Endodermal cell (in vitro differentiated cells): ENCODE results near the gene TMEM165. TPM values are rescaled to one million over a fixed set of nuclear protein-coding genes. Genes with fewer than 3 reads are reported as not detected.
"Not testable (repeated sequence)": the region's sequence is repeated elsewhere in the genome, so short reads cannot be mapped to it uniquely, and the experiment has no call there.

Source experiments
- DNase-seq: peaks from one replicate; pipeline ENCODE4 v3.0.0-alpha.2; 2017
- H3K27ac ChIP-seq: 2 replicates; pipeline ENCODE4 v1.5.1; 2013; ENCODE audit warnings: mild to moderate bottlenecking, low read depth, low read length, moderate library complexity
- H3K27me3 ChIP-seq: 2 replicates; pipeline ENCODE4 v1.6.1; 2013; ENCODE audit warnings: mild to moderate bottlenecking, low read length, moderate library complexity; ENCODE audit not compliant: insufficient read depth, control insufficient read depth, poor library complexity, severe bottlenecking
- H3K36me3 ChIP-seq: 2 replicates; pipeline ENCODE4 v1.7.0; 2013; ENCODE audit warnings: mild to moderate bottlenecking, low read length, moderate library complexity; ENCODE audit not compliant: control insufficient read depth, insufficient read depth
- H3K4me1 ChIP-seq: one replicate; pipeline ENCODE4 v1.7.0; 2013; ENCODE audit warnings: low read length; ENCODE audit not compliant: control insufficient read depth, insufficient read depth
- H3K4me3 ChIP-seq: 2 replicates; pipeline ENCODE4 v1.5.1; 2013; ENCODE audit warnings: mild to moderate bottlenecking, low read length, moderate library complexity
- H3K9ac ChIP-seq: 2 replicates; pipeline ENCODE4 v1.6.1; 2013; ENCODE audit warnings: mild to moderate bottlenecking, low read length, moderate library complexity; ENCODE audit not compliant: poor library complexity, severe bottlenecking; ENCODE audit errors: extremely low read depth
- H3K9me3 ChIP-seq: 2 replicates; pipeline ENCODE4 v1.6.1; 2013; ENCODE audit warnings: mild to moderate bottlenecking, low read length, moderate library complexity; ENCODE audit not compliant: control insufficient read depth
- H3K27ac Mint-ChIP-seq: 2 replicates; pipeline ENCODE4 v1.8.0; 2020; ENCODE audit warnings: mixed read lengths
- H3K27me3 Mint-ChIP-seq: 2 replicates; pipeline ENCODE4 v1.8.0; 2021; ENCODE audit warnings: mild to moderate bottlenecking, mixed read lengths; ENCODE audit not compliant: insufficient read depth
- H3K36me3 Mint-ChIP-seq: 2 replicates; pipeline ENCODE4 v1.8.0; 2020; ENCODE audit warnings: low read depth, mixed read lengths
- H3K4me1 Mint-ChIP-seq: 2 replicates; pipeline ENCODE4 v1.8.0; 2020; ENCODE audit warnings: mixed read lengths
- H3K4me3 Mint-ChIP-seq: 2 replicates; pipeline ENCODE4 v1.8.0; 2020; ENCODE audit warnings: mild to moderate bottlenecking, moderate library complexity, mixed read lengths
- H3K9me3 Mint-ChIP-seq: 2 replicates; pipeline ENCODE4 v1.8.0; 2020; ENCODE audit warnings: mild to moderate bottlenecking, mixed read lengths
- WGBS, 2 experiments: methylation state at CpG; one replicate each; pipeline versions ENCODE4 v1.1.5 to v1.1.7; 2013; ENCODE audit warnings: missing lambda C conversion rate in 2 of 2, mixed read lengths in 1 of 2; ENCODE audit not compliant: insufficient coverage in 1 of 2, insufficient read length in 1 of 2; 5-methylcytosine and 5-hydroxymethylcytosine counted together
- total RNA-seq, 2 donors: library from RNA; stranded (reverse); fragmentation: NEBNext Ultra II Directional in 1 of 2; extraction: Animal tissue kit (Norgen Biotek cat#: 25700) in 1 of 2; gene quantifications; 2 replicates in 1 of 2; 3 replicates in 1 of 2; pipeline ENCODE4 v1.2.1, GENCODE V29; 2021
- TF ChIP-seq, protein P1 (sequence below): fragments of 200-600 bp; sonication (generic); conservative IDR thresholded peaks from 2 replicates; pipeline ENCODE4 v1.5.0; 2021; ENCODE audit warnings: antibody characterized with exemption, mild to moderate bottlenecking

The TMEM165 gene
- total RNA-seq, 2 donors from 2014 or later = 90.5 to 100 TPM

DNA sequence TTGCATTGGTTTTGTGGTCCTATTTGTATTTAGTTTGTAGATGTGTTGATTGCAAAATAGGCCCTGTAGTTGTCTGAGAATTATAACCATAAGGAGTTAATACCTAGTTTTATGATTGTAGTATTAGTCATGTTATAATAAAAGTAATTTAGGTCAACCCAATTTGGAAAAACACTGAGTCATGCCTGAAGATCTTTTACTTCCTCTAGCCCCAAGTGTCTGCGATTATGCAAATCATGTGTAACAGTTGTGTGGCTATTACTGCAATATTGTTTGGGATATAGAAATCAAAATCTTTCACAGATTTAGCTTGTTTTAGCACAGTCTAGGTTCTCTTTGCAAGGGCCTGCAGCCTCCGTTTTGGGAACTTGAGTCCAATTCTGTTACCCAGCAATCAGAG, 37.1 kb upstream of the TMEM165 start:
- H3K9me3 ChIP-seq = no peaks in the 10 kb centered on the region
- H3K27me3 ChIP-seq = no peaks in the 10 kb centered on the region
- no peak for DNase-seq
- WGBS, 2 experiments = 87 to 92% methylated on average over 2 of the region's 2 CpGs
- H3K27ac ChIP-seq = no peak overlapping the region
- H3K4me3 ChIP-seq = no peak overlapping the region
- no peak overlapping the region for H3K9ac ChIP-seq
- TF ChIP-seq, protein P1, sequence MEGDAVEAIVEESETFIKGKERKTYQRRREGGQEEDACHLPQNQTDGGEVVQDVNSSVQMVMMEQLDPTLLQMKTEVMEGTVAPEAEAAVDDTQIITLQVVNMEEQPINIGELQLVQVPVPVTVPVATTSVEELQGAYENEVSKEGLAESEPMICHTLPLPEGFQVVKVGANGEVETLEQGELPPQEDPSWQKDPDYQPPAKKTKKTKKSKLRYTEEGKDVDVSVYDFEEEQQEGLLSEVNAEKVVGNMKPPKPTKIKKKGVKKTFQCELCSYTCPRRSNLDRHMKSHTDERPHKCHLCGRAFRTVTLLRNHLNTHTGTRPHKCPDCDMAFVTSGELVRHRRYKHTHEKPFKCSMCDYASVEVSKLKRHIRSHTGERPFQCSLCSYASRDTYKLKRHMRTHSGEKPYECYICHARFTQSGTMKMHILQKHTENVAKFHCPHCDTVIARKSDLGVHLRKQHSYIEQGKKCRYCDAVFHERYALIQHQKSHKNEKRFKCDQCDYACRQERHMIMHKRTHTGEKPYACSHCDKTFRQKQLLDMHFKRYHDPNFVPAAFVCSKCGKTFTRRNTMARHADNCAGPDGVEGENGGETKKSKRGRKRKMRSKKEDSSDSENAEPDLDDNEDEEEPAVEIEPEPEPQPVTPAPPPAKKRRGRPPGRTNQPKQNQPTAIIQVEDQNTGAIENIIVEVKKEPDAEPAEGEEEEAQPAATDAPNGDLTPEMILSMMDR = no peak
- Mint-ChIP-seq H3K36me3 (peaks cover 30% of the 10 kb centered on the region), H3K27me3 (no peaks in the 10 kb centered on the region), H3K4me1 (peaks cover 7% of the 10 kb centered on the region), H3K9me3 (peaks cover 4% of the 10 kb centered on the region), H3K27ac (no peak overlapping the region), H3K4me3 (no peak overlapping the region)
- peaks cover 3% of the 10 kb centered on the region for H3K36me3 ChIP-seq
- no peaks in the 10 kb centered on the region for H3K4me1 ChIP-seq

DNA sequence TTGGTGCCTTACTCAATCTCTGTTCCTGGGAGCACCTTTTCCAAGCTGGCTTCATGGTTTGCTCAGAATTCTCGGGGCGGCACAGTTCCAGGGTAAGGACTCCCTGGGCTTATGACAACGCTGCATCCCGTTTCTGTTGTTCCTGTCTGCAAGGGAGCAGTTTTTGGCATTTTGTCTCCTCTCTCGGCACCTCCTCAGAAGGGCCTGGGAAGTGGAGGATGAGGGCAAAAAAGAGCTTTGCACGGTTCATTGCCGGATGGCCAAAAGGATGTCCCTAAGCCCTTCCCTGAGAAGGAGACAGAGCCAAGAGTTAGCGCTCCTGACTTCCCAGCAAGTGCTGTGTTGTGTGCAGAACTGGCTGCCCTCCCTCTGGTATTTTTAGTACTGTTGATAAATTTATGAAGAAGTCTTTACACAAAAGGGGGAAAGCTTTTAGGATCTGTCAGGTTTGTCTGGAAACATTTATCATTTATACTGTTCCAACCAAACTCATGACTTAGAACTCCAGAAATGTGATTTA, 36.3 kb upstream of the TMEM165 start:
- DNase-seq = no peak

DNA sequence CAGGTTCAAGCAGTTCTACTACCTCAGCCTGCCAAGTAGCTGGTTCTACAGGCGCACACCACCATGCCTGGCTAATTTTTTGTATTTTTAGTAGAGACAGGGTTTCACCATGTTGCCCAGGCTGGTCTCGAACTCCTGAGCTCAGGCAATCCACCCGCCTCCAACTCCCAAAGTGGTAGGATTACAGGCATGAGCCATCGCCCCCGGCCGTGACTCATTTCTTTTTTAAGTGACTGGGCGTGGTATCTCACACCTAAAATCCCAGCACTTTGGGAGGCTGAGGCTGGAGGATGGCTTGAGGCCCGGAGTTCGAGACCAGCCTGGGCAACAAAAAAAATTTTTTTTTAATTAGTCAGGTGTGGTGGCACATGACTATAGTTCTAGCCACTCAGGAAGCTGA, 32.8 kb upstream of the TMEM165 start:
- H3K27me3 Mint-ChIP-seq, H3K27ac ChIP-seq, H3K4me3 Mint-ChIP-seq, H3K9ac ChIP-seq, H3K9me3 Mint-ChIP-seq, H3K27me3 ChIP-seq, DNase-seq, H3K36me3 ChIP-seq, H3K27ac Mint-ChIP-seq, H3K4me3 ChIP-seq, H3K9me3 ChIP-seq: not testable (repeated sequence)
- peaks cover 13% of the 10 kb centered on the region for H3K4me1 ChIP-seq
- peaks cover 28% of the 10 kb centered on the region for H3K4me1 Mint-ChIP-seq
- WGBS, 2 experiments = 95 to 100% methylated on average over 6 to 9 of the region's 9 CpGs
- peaks cover 39% of the 10 kb centered on the region for H3K36me3 Mint-ChIP-seq

More for the DNA sequence above, 36.3 kb upstream of the TMEM165 start:
- H3K4me3 ChIP-seq = no peak overlapping the region
- H3K9me3 Mint-ChIP-seq = peaks cover under 1% of the 10 kb centered on the region
- WGBS, 2 experiments = 90 to 96% methylated on average over 7 to 8 of the region's 8 CpGs
- TF ChIP-seq, protein P1 = no peak
- H3K4me1 ChIP-seq = no peaks in the 10 kb centered on the region
- H3K36me3 ChIP-seq = peaks cover 4% of the 10 kb centered on the region
- H3K9ac ChIP-seq = no peak overlapping the region
- no peak overlapping the region for H3K27ac Mint-ChIP-seq
- H3K4me3 Mint-ChIP-seq = no peak overlapping the region
- H3K27ac ChIP-seq = no peak overlapping the region
- peaks cover 31% of the 10 kb centered on the region for H3K36me3 Mint-ChIP-seq
- no peaks in the 10 kb centered on the region for H3K27me3 ChIP-seq
- peaks cover 7% of the 10 kb centered on the region for H3K4me1 Mint-ChIP-seq
- H3K27me3 Mint-ChIP-seq = no peaks in the 10 kb centered on the region
- no peaks in the 10 kb centered on the region for H3K9me3 ChIP-seq
